Suprapubic skin (tissue), 4 donors: ENCODE measurements around the gene RRAGD.

Experiments
- CTCF ChIP-seq, 2 donors: fragments of 200-600 bp in 1 of 2; fragments of 450-650 bp in 1 of 2; sonication (generic) in 1 of 2; IDR thresholded peaks; one replicate each; pipeline ENCODE4 v1.5.1; 2016 to 2019; ENCODE audit warnings: antibody characterized with exemption in 2 of 2, mild to moderate bottlenecking in 1 of 2, moderate library complexity in 1 of 2
- EP300 ChIP-seq: sonication (generic); formaldehyde crosslinking; IDR thresholded peaks from one replicate; pipeline ENCODE4 v1.6.1; 2017; ENCODE audit warnings: antibody characterized with exemption
- POLR2A ChIP-seq, 2 donors: fragments of 450-650 bp; IDR thresholded peaks; one replicate each; pipeline ENCODE4 v1.6.1; 2017; ENCODE audit warnings: antibody characterized with exemption in 2 of 2, mild to moderate bottlenecking in 2 of 2, moderate library complexity in 2 of 2
- POLR2AphosphoS5 ChIP-seq, 3 donors: sonication (generic); formaldehyde crosslinking; IDR thresholded peaks; one replicate each; pipeline ENCODE4 v1.6.1; 2017; ENCODE audit warnings: antibody characterized with exemption in 3 of 3

- TF ChIP-seq CTCF (IDR thresholded peaks at IDR 0.05) = no peak
- no peak for TF ChIP-seq POLR2A (IDR thresholded peaks at IDR 0.05)
- TF ChIP-seq EP300 = no peak
- no peak for TF ChIP-seq POLR2AphosphoS5 (IDR thresholded peaks at IDR 0.05)
Observed at GRCh38 chr6:89402776-89403175, 9.3 kb downstream of the RRAGD start.
